Bronchial epithelial cell (primary cell): ENCODE data around the gene PPP1CA. TPM values are rescaled to one million over a fixed set of nuclear protein-coding genes. Genes with fewer than 3 reads are reported as not detected.
A peak's percentile ranks its signal among the peaks of the same experiment; 100 is the strongest.

Source experiments
- DNase-seq: peaks from one replicate; pipeline ENCODE4 v3.0.0-alpha.2; 2010; ENCODE audit warnings: low read depth
- FAIRE-seq: peaks from 2 replicates; lab custom pipeline; 2011; peaks lifted over from hg19 to GRCh38; lab: Jason Lieb, UNC
- H3K27me3 ChIP-seq: 2 replicates; pipeline ENCODE4 v1.5.1; 2011; ENCODE audit warnings: low read length; ENCODE audit not compliant: control insufficient read depth, insufficient read depth
- H3K36me3 ChIP-seq: 2 replicates; pipeline ENCODE4 v1.5.1; 2011; ENCODE audit warnings: low read length; ENCODE audit not compliant: control insufficient read depth, insufficient read depth
- H3K4me3 ChIP-seq: 2 replicates; pipeline ENCODE4 v1.5.1; 2011; ENCODE audit warnings: mild to moderate bottlenecking, low read depth, low read length, control low read depth
- total RNA-seq: library from RNA; depleted of rRNA; stranded (reverse); fragments of >200 nt; gene quantifications from 2 replicates; pipeline ENCODE4 v1.2.1, GENCODE V29; 2014
- TF ChIP-seq, protein P1 (sequence below): IDR thresholded peaks from 2 replicates; pipeline ENCODE4 v1.5.1; 2011; ENCODE audit warnings: mild to moderate bottlenecking, moderate library complexity, low read length, control low read depth, inconsistent platforms; ENCODE audit not compliant: insufficient read depth, severe bottlenecking

The PPP1CA gene
- total RNA-seq, 1 donor from 2014 or later = 209 TPM

DNA sequence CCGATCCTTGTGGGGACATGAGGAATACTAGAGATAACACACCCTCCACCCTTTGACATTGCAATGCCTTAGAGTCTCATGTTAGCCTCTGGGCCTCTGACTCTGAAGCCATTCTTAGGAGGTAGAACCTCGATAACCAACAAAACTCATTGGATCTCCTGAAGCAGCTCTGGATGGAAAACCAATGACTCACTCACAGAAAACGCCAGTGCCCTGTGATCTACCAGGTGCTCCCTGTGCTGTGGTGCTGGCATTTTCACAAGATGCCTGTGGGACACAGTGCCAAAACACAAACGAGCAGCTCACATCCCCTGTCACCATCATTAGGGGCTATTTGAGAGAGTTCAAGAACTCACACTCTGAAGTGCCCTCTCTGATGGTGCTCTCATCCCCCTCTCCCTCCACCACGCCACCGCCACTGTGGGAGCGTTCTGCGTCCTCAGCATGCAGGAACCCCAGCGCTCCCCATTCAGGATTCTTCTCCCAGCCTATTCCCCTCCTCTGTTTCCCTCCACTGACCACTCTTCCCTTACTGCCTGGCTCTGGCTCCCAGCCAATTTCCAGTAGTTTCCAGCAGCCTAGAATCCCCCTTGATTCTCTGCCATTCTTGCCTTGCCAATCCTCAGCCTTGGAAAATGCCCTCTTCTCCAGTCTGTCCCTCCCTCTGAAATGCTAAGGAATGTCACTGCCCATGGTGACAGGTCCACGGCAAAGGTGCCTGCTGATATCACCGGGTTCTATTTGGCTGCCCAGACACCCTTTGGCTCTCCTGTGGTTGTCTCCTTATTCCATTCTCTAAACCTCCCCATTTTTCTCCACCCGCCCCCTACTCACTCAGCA, 43.6 kb downstream of the PPP1CA start:
- H3K36me3 ChIP-seq = no peaks in the 10 kb centered on the region
- FAIRE-seq (no peak), DNase-seq (peak; percentile 64)
- no peak overlapping the region for H3K4me3 ChIP-seq
- H3K27me3 ChIP-seq = no peaks in the 10 kb centered on the region
- TF ChIP-seq, protein P1, sequence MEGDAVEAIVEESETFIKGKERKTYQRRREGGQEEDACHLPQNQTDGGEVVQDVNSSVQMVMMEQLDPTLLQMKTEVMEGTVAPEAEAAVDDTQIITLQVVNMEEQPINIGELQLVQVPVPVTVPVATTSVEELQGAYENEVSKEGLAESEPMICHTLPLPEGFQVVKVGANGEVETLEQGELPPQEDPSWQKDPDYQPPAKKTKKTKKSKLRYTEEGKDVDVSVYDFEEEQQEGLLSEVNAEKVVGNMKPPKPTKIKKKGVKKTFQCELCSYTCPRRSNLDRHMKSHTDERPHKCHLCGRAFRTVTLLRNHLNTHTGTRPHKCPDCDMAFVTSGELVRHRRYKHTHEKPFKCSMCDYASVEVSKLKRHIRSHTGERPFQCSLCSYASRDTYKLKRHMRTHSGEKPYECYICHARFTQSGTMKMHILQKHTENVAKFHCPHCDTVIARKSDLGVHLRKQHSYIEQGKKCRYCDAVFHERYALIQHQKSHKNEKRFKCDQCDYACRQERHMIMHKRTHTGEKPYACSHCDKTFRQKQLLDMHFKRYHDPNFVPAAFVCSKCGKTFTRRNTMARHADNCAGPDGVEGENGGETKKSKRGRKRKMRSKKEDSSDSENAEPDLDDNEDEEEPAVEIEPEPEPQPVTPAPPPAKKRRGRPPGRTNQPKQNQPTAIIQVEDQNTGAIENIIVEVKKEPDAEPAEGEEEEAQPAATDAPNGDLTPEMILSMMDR = no peak

DNA sequence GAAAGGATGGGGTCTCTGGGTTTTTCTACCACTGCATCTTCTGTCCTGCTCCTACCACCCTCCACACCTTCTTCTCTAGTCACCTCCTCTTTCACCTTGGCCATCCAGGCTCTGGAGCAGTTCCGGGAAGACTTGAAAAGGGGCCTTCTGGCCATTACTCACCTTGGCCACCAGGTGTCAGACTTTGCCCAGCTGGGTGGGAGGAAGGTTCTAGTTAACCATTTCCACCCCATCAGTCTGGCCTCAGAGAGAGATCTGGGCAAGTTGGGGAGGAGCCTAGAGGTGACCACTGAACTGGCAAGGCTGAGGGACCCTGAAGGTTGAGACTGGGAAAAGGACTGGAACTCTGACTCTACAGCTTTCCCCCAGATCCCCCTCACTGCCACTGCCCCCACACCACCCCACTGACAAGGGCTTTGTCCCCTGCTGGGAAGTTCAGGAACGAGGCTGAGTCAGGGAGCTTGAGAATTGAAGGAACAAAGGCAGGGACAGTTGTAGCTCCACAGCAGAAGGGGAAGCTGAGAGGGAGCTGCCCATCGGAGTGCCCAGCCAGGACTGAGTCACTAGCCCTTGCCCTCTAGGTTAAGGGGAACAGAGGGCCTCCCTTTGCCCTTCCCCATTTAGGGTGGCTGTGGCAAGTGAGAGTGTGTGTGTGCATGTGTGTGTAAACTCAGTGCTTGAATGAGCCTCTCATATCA, 44.6 kb downstream of the PPP1CA start:
- TF ChIP-seq, protein P1 = peak; percentile 93
- Histone ChIP-seq H3K36me3 (no peaks in the 10 kb centered on the region), H3K27me3 (no peaks in the 10 kb centered on the region), H3K4me3 (no peak overlapping the region)
- FAIRE-seq (no peak), DNase-seq (peak; percentile 66)

DNA sequence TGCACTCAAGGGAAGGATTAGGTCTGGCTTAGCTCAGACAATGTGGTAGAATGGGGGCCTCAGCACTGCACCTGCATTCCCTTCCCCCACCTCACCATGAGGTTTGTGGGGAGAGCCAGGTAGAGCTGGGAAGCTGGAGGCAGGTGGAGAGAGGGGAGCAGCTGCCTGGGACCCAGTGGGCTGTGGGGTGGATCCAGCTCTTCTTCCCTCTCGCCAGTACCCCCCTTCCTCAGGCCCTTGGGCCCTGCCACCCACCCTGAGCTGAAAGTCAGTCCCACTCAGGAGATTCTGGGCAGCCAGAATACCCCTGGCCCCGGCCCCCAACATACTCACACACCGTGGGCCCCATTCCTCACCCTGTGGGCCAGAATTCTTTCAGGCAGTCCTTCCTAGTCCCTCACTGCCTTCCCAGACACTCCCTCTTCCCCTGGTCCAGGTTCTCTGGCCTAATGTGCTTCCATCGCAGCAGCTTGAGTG, 45.2 kb downstream of the PPP1CA start:
- peaks cover 4% of the 10 kb centered on the region for H3K36me3 ChIP-seq
- no peaks in the 10 kb centered on the region for H3K27me3 ChIP-seq
- no peak overlapping the region for H3K4me3 ChIP-seq
- TF ChIP-seq, protein P1 = no peak
- no peak for DNase-seq
- FAIRE-seq = no peak

DNA sequence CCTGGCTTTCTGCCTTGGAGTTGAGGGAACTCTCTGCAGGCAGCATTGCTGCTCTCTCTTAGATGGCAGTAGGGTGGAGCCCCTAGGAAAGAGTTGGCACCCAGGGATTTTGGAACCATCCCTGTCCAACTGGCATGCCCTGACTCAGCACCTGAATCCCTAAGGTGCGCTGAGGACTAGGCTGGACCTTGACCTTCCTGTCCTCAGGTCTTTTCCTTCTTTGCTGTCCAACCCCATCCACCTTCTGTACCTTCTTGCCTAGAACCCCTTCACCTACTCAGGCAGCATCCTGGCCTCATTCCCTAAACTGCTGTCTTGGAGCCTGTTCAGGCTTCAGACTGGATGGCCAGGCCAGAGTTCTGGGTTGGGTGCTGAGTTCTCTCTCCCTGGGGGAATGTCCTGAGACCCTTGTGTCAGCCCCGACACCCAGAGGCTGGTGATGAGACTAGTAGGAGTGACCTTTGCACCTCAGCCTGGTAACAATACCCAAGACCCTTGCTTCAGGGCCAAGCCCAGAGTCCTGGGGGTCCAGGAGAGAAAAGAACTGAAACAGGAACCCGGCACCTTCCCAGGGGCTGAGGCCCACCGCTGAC, 45.8 kb downstream of the PPP1CA start:
- Histone ChIP-seq H3K4me3 (no peak overlapping the region), H3K36me3 (peaks cover 5% of the 10 kb centered on the region), H3K27me3 (no peaks in the 10 kb centered on the region)
- TF ChIP-seq, protein P1 = no peak
- DNase-seq (no peak), FAIRE-seq (no peak)

DNA sequence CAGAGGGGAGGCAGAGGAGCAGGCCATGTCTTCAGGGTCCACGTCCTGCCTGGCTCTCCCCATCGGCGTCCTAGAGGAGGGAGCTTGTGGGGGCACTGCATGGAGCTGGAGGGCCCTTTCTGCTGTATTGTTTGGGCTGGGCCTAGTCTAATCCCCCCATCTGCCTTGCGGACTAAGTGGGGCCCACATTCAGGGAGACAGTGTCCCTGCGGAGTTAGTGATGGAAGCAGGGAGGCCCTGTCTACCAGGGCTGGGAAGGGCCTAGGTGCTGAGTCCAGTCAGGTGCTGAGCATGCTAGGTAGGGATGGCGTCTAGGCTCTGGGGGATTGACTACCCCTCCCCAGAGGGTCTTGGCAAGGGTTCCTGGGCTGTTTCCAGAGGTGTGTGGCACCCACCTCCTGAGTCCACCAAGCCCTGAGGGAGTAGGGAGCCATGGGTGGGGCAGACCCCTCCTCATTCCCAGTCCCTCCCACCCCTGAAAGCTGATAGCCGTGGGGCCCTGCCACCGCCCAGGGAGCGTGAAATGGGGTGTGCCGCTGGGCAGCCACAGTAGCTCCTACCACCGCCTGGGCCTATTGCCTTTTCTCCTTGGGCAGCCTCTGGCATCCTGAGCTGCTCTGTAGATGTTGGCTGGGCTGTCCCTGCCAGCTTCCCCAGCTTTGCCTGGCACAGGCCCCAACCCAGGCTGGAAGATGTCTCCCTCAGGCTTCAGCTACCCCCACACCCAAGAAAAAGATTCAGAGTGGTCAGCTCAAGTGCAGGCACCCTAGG, 46.5 kb downstream of the PPP1CA start:
- DNase-seq = no peak
- TF ChIP-seq, protein P1 = no peak
- H3K4me3 ChIP-seq = no peak overlapping the region

More for the DNA sequence above, 46.5 kb downstream of the PPP1CA start:
- H3K27me3 ChIP-seq = no peaks in the 10 kb centered on the region
- FAIRE-seq = no peak
- H3K36me3 ChIP-seq = peaks cover 5% of the 10 kb centered on the region
